DMS53 treated with DMSO at 0.1 percent for 48 hours (cell line): ENCODE results near the gene SHLD1.
"Not testable (repeated sequence)": the region's sequence is repeated elsewhere in the genome, so short reads cannot be mapped to it uniquely, and the experiment has no call there.

Experiments
- DNase-seq: peaks from one replicate; lab custom pipeline; 2025; ENCODE audit not compliant: unreplicated experiment; lab: John Stamatoyannopoulos, UW

The SHLD1 gene

DNA sequence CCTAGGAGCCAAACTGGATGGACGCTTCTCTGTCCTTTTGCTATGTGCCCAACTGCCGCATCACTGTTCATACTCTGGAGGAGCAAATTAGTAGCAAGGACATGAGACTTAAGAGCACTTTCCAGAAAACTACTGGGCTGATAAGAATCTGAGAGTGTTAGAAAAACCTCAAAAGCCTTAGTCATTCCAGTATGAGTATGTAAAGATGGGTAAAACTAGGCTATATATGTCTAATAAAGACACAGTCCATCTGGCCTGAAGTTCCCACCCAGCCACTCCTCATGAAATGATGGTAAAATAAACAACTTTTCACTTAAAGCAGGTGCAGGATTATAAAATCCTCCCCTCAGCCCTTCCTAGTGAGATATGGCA is 30.6 kb downstream of the SHLD1 start:
- peak; percentile 36 for DNase-seq

DNA sequence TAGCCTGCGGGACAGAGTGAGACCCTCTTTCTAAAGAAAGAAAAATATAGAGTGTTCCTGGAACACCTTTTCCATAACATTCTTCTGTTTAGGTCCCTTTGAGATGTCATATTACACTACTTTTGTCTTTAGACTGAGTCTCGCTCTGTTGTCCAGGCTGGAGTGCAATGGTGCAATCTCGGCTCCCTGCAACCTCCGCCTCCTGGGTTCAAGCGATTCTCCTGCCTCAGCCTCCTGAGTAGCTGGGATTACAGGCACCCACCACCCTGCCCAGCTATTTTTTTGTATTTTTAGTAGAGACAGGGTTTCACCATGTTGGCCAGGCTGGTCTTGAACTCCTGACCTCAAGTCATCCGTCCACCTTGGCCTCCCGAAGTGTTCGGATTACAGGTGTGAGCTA is 31.2 kb downstream of the SHLD1 start:
- not testable (repeated sequence) for DNase-seq

DNA sequence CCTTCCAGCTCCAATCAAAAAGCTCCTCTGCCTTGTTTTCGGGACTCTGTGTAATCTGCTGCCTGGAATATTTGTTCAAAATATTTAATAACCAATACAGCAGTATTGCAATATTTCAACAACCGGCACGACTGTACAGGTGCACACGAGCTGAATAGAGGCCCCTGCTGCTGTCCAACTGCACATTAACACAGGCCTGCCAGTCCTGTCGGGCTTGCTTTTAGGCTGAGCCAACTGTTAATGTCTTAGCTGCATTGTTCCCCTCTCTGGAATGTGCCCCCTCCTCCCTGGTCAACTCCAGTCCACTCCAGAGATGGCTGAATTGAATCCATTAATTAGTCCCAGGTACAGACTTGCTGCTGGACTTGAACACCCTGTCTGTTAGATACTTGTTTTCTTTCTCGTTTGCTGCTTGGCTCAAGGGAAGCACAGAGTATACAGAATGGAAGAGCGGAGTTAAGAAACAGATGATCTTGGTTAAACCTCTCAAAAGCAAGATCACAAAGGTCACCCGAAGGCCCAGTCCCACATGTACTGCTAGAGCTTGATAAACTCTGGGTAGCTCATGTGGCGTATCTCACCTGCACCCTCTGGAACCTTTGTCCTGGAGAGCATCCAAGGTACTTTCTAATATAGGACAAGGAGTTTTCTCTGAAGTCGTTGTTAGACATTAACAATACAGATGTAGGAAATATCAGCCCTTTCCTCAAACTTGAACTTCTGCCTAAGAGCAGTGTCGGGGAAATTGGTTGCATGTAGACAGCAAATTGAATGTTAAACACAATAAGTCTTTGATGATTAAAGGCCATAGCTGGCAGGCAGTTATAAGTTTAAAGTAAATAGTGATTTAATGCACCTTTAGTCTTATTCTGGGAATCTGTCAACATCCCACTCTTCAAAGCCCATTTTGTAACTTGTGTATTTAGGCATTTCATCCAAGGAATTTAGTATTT is 31.9 kb downstream of the SHLD1 start:
- DNase-seq: no peak

DNA sequence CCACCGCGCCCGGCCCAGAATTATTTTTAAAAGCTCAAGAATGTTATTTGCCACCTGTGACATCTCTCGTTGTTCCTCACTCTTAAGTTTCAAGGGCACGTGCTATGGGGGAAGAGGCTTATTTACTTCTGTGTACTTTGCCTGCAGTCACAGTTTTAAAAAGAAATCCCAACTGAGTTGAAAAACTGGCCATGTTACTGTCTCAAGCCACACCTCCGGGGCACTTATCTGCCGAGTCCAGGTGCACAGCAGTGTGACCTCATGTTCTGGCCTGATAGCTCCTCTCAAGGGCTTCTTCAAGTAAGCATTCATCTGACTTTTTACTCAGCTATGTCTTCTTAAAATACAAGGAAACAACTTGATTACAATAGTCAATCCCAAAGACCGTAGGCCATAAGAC is 34.5 kb downstream of the SHLD1 start:
- DNase-seq: peak; percentile 60

DNA sequence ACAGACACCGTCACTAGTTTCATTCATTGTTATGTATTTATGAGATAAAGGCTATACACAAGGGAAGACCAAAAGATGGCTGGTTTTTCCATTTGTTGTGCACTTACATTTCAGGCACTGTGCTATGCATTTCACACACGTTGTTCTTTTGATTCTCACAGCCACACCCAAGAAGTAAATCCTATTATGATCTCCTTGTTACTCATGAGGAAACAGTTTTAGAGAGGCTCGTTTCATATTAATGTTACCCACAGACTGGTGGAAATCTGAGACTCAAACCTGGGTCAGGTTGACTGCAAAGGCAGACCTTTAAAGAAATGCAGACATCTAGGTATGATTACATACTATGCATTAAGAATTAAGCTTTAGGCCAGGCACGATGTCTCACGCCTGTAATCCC is 34.9 kb downstream of the SHLD1 start:
- no peak for DNase-seq

DNA sequence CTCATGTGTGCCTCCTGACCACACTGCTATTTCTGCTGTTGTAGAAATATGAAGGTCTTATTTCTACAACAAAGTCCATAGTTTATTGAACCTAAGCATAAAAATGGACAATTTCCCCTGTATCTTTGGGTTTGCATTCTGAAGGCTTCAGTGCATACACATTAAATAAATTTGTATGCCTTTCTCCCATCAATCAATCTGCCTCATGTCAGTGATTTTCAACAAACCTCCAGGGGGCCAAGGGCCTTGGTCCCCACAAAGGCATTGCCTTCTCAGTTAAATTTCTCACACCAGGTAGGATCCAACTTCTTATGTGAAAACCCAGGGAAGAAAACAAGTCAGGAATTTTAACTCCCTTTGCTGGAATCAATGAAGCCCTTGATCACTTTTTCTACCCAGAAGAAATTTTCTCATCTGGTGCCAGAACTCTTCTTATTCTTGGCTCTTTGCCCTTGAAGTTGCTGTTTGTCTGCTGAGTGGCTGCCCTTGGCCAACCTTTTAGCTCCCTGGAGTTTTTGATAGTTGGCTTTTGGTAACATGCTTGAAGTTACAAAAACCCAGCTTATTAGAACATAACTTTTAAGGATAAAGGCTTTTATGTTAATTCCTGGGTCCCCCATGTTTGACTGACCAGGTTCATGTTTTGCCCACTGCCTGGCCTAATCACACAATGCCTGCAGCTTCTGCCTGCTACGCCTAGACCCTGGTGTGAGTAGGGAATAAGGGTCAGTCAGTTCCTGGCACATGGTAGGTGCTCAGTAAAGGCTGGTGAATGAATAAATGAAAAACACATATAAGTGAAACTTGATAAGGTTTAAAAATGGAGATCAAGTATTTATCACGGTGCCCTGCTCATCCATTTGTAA is 37.0 kb downstream of the SHLD1 start:
- no peak for DNase-seq

DNA sequence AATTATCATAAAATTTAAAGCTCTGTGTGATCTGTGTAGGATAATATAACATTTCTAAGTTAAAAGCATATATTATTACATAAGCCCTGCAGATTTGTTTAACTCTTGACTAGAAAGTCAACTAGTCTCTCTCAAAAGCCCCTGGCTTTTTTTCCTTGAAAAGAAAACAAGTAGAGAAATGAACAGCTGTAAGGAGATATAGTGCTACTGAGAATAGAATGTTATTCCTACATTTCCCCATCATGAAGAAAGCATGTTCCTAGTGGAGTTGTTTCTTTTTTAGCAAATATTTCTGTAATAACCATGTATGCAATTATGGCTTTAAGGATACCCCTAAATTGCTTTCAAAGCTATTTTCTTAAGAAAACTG is 37.6 kb downstream of the SHLD1 start:
- DNase-seq: no peak

DNA sequence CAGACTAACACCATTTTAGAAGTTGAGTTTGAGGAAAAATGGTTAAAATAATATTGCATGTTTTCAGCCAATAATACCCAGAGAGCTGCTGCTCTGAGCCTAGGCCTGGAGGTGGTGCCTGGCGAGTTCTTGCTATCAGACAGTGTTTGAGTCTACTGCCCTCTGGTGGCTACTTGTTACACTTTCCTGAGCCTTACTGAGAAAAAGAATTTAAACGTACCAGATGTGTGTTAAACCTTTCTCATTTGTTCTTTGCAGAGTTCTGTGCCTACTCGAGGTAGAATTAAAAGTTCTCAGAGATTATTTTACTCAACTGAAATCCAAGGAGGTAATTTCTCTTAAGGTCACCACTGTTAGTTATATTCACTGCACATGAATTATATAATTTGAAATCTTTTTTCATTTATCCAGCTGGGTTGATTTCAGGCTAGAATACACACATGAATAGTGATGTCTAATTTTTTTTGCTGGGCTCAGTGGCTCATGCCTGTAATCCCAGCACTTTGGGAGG is 38.2 kb downstream of the SHLD1 start:
- DNase-seq: peak; percentile 89

DNA sequence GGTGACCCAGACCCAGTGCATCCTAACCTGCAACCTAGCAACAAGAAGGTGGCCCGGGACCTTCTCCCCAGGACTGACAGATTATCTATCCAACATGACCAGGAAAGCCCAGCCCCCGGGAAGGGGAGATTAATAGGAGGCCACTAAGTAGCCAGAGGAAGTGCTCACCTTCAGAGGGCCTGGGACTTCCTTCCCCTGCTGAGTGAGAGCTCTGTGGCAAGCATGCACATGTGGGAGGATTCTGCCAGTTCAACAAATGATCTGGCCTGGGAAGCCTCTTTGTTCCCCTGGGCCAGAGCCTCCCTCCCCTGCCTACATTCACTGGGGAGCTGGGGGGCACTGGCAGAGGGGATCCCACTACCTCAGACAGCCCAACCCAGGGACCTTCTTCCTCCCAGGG is 39.6 kb downstream of the SHLD1 start:
- DNase-seq: no peak

DNA sequence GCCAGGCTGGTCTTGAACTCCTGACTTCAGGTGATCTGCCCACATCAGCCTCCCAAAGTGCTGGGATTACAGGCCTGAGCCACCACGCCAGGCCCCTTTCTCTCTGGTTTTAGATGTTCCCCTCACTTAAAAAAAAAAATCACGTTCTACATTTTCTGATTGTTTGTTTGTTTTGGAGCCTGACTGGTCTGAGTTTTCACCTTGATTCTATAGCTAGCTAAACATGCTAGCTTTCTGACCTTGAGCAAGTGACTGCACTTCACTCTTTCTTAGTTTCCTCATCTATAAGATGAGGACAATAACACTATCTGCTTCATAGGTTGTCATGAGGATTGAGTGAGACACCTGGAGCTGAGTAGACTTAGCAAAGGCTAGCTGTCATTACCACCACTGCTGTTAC is 43.7 kb downstream of the SHLD1 start:
- no peak for DNase-seq

DNA sequence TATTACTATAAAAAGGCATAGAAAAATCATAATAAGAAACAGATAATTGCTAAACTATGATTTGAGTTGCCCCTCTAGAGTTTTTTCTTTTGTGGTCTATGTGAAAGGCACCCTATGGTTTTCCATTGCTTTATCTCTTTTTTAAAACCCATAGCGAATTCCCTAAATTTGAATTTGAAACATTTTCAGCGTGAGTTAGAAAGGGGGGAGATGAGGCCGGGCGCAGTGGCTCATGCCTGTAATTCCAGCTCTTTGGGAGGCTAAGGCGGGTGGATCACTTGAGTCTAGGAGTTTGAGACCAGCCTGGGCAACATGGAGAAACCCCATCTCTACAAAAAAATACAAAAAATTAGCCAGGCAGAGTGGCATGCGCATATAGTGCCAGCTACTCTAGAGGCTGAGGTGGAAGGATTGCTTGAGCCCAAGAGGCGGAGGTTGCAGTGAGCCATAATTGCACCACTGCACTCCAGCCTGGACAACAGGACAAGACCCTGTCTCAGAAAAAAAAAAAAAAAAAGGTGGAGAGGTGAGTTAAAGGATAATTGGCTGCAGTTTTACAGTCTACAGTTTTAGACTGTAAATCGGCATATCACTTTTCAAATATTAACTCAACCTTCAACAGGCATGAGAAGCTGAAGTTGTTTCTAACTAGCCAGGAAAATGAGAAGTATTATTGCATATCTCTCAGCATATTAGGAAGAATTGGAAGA is 46.3 kb downstream of the SHLD1 start:
- DNase-seq: no peak

DNA sequence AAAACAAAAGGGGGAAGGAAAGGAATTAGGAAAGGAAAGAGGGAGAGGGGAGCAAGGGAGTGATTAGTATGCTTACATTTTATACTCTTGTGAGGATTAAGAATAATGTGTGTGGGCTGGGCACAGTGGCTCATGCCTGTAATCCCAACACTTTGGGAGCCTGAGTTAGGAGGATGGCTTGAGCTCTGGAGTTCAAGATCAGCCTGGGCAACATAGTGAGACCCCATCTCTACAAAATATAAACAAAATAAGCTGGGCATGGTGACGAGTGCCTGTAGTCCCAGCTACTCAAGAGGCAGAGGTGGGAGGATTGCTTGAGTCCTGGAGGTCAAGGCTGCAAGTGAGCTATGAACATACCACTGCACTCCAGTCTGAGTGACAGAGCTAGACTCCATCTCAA is 47.0 kb downstream of the SHLD1 start:
- no peak for DNase-seq

DNA sequence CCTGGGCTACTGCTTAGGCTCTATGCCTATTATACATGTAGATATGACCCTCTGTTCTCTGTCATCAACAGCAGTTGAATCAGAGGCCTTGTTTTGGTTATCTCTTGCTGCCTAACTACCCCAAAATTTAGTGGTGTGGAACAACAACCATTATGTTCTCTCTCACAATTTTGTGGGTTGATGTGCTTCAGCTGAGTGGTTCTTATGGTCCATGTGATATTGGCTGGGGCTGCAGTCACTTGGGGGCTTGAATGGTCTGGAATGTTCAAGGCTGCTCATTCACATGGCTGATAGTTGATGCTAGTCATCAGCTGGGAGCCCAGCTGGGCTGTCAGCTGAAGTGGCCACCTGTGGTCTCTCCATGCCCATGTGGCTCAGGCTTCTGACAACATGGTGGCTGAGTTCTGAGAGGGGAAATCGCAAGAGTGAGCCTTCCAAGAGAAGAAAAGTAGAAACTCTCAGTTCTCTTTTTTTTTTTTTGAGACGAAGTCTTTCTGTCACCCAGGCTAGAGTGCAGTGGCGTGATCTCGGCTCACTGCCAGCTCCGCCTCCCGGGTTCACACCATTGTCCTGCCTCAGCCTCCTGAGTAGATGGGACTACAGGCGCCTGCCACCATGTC is 47.8 kb downstream of the SHLD1 start:
- no peak for DNase-seq

DNA sequence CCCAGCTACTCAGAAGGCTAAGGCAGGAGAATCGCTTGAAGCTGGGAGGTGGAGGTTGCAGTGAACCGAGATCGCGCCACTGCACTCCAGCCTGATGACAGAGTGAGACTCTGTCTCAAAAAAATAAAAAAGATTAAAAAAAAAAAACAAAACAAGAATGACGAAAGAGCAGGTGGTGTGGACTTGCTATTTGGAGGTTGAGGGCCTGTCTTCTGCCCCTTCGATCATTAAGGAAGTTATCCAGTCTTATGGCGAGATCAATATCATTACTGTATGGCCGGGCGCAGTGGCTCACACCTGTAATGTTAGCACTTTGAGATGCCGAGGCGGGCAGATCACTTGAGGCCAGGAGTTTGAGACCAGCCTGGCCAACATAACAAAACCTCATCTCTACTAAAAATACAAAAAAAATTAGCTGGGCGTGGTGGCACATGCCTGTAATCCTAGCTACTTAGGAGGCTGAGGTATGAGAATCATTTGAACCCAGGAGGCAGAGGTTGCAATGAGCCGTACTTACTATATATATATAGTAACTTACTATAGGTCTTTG is 53.6 kb downstream of the SHLD1 start:
- not testable (repeated sequence) for DNase-seq

DNA sequence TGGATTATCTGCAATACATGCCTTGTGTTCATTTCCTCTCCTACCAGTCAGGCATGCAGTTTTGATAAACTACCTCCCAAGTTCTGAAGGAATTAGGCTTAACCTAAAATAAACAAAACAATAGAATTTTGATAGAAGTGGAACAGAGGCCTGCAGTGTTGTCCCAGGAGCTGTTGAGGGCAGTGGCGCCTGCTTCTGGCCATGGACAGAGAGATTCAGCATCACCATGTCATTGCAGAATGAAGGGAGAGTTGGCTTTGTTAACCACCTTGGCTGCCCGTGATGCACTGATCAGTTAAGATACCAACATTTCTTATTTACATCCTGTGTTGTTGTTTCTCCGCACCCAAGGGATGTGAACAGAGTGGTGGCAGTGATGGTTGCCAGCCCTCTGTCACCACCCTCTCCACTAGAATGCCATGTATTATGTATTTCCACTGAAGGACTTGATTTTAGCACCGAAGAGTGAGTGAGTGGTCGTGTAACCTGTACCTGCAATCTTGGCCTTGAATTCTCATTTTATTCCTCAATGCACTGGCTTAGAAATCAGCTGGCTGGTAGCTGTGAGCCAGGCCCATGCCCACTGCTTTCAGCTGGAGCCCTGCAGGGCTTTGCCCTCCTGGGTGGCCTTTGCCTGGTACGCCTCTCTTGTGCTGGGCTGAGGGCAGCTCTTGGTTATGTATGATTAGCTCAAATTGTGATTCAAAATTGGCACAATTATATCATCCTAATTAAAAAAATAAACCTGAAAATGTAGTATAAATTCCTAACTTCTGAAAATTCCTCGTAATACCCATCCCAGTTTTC is 56.5 kb downstream of the SHLD1 start:
- no peak for DNase-seq

DNA sequence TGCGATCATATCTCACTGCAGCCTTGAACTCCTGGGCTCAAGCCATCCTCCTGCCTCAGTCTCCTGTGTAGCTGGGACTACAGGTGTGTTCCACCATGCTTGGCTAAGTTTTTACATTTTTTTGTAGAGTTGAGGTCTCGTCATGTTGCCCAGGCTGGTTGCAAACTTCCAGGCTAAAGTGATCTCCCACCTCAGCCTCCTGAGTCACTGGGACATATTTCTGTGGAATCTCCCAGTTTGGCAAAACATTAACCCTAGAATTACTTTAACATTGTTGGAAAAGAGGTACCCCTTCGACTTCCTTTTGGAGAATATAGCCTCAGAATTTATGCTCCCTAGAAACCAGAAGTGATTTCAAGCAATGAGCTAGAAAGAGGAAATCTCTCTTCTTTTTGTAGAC is 57.2 kb downstream of the SHLD1 start:
- DNase-seq: no peak

DNA sequence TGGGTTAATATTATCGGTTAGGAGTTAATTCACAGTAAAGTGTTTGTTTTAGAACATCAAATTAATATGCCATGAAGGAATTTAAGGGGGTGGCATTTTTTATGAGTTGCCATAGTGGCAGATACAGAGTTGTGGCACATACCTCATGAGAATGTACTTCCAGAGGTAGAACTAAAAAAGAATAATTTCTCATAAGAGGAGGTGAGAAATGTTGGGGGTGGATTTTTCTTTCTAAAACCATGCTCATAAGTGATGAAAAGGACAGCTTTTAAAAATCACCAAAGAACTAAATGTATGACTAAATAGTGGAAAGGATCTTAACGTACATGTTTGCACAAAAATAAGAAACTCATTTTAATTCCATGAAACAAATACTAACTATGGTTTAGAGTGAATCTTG is 58.7 kb downstream of the SHLD1 start:
- no peak for DNase-seq

DNA sequence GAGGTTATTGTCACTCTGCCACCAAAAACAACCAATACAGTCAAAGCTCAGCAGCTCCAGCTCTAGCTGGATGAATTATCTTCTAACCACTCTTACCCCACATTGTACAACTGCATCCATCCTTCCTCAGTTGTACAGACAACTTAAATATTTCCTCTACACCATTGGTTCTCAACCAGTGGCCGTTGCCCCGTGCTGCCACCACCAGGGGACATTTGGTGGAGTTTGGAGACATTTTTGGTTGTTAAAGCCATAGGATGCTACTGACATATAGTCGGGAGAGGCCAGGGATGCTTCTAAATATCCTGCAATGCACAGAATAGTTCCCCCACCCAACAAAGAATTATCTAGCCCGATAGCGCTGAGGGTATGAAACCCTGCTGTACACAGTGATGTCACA is 59.3 kb downstream of the SHLD1 start:
- no peak for DNase-seq

DNA sequence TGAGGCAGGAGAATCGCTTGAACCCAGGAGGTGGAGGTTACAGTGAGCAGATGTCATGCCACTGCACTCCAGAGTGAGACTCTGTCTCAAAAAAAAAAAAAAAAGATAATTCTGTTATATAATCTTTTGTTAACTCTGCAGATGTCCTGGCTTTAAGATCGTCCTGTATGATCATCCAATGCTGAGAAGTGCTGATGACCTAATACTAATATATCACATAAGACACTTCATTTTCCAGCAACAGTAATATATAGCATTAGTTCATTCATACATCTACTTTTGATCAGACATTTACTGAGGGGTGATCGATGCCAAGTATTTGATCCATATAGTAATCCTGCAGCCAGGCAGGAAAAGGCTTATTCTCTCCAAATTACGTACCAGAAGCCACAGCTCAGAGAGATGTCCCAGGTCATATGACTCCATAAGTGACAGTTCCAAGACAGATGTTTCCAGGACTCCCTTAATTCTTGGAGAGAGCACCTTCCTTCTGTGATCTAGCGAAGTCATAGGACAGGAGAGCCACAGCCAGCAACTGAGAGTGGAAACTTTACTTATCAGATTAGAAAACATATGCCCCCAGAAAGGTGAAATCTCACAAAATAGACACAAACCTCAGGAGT is 60.7 kb downstream of the SHLD1 start:
- no peak for DNase-seq
